ENCODE results near the gene DIRAS1. TPM values are rescaled to one million over a fixed set of nuclear protein-coding genes. Genes with fewer than 3 reads are reported as not detected.
A peak's percentile ranks its signal among the peaks of the same experiment; 100 is the strongest.

The DIRAS1 gene
- polyA plus RNA-seq, 2 of the 4 experiments (the other 2 are of a cell fraction): 2.5 to 4.3 TPM

DNA sequence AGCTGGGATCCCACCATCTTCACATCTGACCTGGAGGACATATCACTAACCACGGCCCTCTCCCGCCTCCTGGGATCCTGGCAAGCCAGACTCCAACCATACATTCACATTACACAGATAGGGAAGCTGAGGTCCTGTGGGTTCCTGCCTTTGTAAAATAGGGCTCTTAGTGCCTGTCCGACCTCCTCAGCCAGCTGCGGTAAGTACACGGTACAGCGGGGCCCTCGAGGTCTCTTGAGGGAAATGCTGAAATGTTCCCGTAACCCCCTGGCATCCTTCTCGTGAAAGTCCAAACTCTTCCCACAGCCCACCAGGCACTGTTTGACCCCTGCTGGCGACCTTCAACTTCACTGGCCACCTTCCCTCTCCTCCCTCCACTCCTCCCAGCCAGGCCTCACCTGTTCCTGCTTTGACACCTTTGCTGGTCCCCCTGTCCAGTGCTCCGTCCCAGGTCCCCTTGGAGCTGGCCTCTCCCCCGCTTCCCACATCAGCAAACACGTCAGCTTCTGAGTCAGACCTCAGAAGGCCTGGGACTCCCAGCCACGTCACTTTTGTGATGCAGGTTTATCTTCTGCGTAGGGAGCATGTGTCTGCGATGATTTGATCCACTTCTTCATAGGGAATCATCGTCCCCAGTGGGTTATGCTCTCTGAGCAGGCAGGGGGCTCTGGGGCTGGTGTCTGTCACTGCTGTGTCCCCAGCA, 9.8 kb downstream of the DIRAS1 start:
- Histone ChIP-seq H3K9me3 (0 out of 3 replicates have a peak, but pooled peaks cover 6% of the 10 kb centered on the region), H3K4me2 (no peak overlapping the region), H3K4me3 (no peak overlapping the region), H3K27ac (no peak overlapping the region), H3K4me1 (no peaks in the 10 kb centered on the region)
- no peak for FAIRE-seq
- ChIA-PET POLR2A (interaction anchor here (0.6 kb wide), 1 partner anchor 24 kb away, joined by 3 read pairs; no protein-coding TSS in a partner anchor), CTCF (interaction anchor here (0.6 to 0.7 kb wide), 3 partner anchors 99 to 242 kb away, joined by 3 to 4 read pairs (median 3); no protein-coding TSS in a partner anchor)
- ATAC-seq: peak; percentile 43 to 58; a peak in 4 of 6 replicates
- 52% methylated on average over 15 of the region's 17 CpGs for WGBS (ENCODE audit: missing lambda C conversion rate)
- TF ChIP-seq MAFK (IDR thresholded peaks at IDR 0.05; ENCODE audit: partially characterized antibody) (no peak), CEBPB (IDR thresholded peaks at IDR 0.05) (no peak), EP300 (IDR thresholded peaks at IDR 0.05) (no peak), ZC3H11A (IDR thresholded peaks at IDR 0.05) (no peak), RARB (CRISPR knock-in tag; IDR thresholded peaks at IDR 0.05) (no peak), FOSB (CRISPR knock-in tag; IDR thresholded peaks at IDR 0.05) (no peak)
- TF ChIP-seq, protein P1, sequence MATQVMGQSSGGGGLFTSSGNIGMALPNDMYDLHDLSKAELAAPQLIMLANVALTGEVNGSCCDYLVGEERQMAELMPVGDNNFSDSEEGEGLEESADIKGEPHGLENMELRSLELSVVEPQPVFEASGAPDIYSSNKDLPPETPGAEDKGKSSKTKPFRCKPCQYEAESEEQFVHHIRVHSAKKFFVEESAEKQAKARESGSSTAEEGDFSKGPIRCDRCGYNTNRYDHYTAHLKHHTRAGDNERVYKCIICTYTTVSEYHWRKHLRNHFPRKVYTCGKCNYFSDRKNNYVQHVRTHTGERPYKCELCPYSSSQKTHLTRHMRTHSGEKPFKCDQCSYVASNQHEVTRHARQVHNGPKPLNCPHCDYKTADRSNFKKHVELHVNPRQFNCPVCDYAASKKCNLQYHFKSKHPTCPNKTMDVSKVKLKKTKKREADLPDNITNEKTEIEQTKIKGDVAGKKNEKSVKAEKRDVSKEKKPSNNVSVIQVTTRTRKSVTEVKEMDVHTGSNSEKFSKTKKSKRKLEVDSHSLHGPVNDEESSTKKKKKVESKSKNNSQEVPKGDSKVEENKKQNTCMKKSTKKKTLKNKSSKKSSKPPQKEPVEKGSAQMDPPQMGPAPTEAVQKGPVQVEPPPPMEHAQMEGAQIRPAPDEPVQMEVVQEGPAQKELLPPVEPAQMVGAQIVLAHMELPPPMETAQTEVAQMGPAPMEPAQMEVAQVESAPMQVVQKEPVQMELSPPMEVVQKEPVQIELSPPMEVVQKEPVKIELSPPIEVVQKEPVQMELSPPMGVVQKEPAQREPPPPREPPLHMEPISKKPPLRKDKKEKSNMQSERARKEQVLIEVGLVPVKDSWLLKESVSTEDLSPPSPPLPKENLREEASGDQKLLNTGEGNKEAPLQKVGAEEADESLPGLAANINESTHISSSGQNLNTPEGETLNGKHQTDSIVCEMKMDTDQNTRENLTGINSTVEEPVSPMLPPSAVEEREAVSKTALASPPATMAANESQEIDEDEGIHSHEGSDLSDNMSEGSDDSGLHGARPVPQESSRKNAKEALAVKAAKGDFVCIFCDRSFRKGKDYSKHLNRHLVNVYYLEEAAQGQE (IDR thresholded peaks at IDR 0.05): no peak
- no peak for DNase-seq (ENCODE audit: low read depth in 1 of 2, low spot score in 1 of 2)

DNA sequence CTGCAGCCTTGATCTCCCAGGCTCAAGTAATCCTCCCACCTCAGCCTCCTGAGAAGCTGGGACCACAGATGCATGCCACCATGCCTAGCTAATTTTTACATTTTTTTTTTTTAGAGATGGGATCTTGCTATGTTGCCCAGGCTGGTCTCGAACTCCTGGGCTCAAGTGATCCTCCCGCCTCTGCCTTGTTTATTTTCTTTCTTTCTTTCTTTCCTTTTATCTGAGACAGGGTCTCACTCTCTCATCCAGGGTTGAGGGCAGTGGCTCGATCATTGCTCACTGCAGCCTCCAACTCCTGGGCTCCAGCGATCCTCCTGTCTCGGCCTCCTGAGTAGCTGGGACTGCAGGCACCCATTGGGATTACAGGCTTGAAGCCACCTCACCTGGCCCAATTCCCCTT, 14.9 kb downstream of the DIRAS1 start:
- Histone ChIP-seq H3K9me3 (no peaks in the 10 kb centered on the region), H3K27ac (no peak overlapping the region), H3K4me3 (no peak overlapping the region), H3K4me1 (no peaks in the 10 kb centered on the region), H3K4me2 (no peak overlapping the region)
- FAIRE-seq: no peak
- CTCF ChIA-PET: interaction anchor here (1.1 kb wide), 1 partner anchor 43 kb away, joined by 3 read pairs; no protein-coding TSS in a partner anchor
- WGBS (ENCODE audit: missing lambda C conversion rate): 55% methylated on average over 4 of the region's 5 CpGs
- TF ChIP-seq SMC3 (IDR thresholded peaks at IDR 0.05) (no peak), HOXA7 (CRISPR knock-in tag; IDR thresholded peaks at IDR 0.05) (no peak), TFCP2L1 (CRISPR knock-in tag; IDR thresholded peaks at IDR 0.05) (no peak), GATA3 (IDR thresholded peaks at IDR 0.05; ENCODE audit: borderline replicate concordance) (no peak), MYC (IDR thresholded peaks at IDR 0.05; ENCODE audit: borderline replicate concordance, low read length) (no peak), CHD2 (IDR thresholded peaks at IDR 0.05; ENCODE audit: low read length, partially characterized antibody) (no peak), RARB (CRISPR knock-in tag; IDR thresholded peaks at IDR 0.05) (no peak), PHF8 (IDR thresholded peaks at IDR 0.05; ENCODE audit: borderline replicate concordance, low read depth) (no peak)
- TF ChIP-seq, protein P2, sequence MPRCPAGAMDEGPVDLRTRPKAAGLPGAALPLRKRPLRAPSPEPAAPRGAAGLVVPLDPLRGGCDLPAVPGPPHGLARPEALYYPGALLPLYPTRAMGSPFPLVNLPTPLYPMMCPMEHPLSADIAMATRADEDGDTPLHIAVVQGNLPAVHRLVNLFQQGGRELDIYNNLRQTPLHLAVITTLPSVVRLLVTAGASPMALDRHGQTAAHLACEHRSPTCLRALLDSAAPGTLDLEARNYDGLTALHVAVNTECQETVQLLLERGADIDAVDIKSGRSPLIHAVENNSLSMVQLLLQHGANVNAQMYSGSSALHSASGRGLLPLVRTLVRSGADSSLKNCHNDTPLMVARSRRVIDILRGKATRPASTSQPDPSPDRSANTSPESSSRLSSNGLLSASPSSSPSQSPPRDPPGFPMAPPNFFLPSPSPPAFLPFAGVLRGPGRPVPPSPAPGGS (IDR thresholded peaks at IDR 0.05): no peak
- TF ChIP-seq, protein P1 (IDR thresholded peaks at IDR 0.05): no peak
- TF ChIP-seq, protein P3, sequence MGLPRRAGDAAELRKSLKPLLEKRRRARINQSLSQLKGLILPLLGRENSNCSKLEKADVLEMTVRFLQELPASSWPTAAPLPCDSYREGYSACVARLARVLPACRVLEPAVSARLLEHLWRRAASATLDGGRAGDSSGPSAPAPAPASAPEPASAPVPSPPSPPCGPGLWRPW (IDR thresholded peaks at IDR 0.05): no peak
- POLR2A ChIA-PET: no interaction called here
- no peak for ATAC-seq
- DNase-seq (ENCODE audit: low read depth in 1 of 2, low spot score in 1 of 2): no peak

Data from A549 (cell line).